Measurements from ENCODE around the gene RABGAP1L.
"Not testable (repeated sequence)": the region's sequence is repeated elsewhere in the genome, so short reads cannot be mapped to it uniquely, and the experiment has no call there.

Gene RABGAP1L

DNA sequence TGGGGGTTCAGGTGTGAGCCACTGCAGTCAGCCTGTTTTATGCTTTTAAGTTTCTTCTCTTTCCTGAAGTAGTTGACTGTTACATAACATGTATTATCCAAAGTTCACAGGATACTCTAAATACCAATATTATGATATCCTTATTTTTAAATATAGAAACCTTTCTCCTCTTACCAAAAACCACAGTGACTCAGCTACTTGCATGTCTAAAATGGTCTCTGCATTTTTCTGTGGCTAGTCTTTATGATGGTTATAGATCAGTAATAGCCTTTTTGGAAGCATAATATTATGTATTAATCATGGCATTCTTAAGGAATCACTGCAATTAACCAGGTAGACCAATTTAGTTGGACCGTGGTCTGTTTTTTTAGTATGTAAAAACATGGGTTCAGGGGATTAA is 629.7 kb downstream of the RABGAP1L start:
- DNase-seq, result no peak

DNA sequence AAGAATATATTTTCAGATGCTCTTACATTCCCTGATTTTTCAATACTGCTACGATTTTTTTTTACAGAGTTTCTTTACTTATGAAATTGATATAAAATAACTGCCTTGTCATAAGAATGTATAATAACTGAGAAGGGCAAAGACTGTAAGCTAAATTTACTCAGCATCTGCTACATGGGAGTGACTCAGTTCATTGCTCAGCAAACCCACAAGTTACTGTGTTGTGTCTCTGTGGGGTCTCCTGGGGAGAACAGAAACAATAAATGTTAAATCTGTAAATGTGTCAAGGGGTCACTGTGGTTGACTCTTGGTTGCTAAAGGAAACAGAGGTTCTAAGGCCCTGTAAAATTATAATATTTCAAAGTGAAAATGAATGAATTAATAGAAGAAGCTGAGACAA is 630.1 kb downstream of the RABGAP1L start:
- no peak for DNase-seq

DNA sequence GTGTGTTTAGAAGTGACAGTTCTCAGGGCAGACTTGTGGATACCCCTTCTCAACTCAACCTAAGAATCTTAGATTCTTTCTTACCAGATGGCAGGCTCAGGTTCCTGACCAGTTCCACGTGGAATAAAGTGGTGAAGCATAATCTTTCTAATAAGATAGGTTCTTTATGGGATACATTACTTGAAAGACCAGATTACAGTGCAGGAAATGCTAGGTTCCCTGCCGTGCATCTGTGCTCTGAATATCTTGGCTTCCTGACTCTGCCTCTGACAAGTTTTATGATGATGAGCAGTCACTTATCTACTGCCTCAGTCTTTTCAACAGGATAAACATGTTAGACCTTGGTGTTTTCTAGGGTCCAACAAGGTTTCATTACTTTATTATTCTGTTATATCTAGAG is 632.5 kb downstream of the RABGAP1L start:
- DNase-seq, result no peak

DNA sequence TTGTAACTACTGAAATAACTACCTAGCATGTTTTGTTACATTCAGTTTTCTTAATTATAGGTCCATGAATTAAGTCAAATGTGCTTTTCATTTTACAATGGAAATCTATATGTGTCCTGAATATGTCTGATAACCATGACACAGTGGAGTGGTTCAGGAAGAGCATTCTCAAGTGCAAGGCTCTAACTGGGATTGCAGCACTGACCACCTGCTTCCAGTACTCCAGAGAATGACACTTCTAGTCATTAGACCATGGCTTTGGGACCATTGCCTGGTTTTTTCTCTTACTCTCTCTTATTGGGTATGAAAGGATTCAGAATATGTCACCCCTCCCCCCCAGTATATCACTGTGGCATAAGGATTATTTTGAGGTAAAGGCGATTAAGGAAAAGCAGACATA is 635.5 kb downstream of the RABGAP1L start:
- no peak for DNase-seq

DNA sequence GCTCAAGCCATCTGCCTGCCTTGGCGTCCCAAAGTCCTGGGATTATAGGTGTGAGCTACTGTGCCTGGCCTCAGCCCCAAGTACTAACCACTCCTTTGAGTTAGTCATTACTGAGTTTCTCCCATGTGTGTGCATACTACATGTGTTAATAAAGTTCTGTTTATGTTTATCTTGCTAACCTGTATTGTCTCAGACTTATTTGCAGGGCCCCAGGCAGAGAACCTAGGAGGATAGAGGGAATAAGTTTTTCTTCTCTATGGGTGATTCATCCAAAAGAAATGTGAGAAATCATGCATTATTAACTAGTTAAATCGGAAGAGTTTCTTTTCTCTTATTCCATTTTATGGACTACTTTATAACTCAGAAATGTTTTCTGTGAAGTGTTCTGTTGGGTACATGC is 636.5 kb downstream of the RABGAP1L start:
- no peak for DNase-seq

DNA sequence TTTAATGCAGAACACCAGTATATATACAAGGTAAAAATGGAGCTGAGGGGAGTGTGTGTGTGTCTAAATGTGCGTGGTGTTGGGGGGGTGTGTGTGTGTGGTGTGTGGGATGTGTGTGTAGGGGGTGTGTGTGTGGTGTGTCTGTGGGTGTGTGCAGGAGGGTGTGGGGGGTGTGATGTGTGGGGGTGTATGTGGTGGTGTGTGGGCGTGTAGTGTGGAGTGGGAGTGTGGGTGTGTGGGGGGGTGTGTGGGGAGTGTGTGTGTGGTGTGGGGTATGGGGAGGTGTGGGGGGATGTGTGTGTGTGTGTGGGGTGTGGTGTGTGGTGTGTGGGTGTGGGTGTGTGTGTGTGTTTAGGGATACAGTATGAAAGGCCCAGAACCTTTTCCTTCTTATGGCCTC is 638.1 kb downstream of the RABGAP1L start:
- no peak for DNase-seq

DNA sequence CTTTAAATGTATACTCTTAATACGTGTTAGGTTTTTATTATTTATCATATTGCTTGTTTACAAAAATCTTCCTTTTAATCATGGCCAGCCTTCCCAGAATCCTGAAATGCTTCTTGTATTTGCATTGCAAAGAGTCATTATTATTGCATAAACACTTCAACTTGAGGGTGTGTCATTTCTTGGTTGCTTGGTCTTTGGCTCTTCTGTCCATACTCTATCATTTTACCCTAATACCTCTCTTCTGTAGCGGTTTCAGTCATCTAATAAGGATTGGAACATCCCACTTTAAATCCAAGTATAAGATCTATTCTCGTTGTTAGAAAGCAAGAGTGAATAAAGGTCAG is 639.8 kb downstream of the RABGAP1L start:
- no peak for DNase-seq

DNA sequence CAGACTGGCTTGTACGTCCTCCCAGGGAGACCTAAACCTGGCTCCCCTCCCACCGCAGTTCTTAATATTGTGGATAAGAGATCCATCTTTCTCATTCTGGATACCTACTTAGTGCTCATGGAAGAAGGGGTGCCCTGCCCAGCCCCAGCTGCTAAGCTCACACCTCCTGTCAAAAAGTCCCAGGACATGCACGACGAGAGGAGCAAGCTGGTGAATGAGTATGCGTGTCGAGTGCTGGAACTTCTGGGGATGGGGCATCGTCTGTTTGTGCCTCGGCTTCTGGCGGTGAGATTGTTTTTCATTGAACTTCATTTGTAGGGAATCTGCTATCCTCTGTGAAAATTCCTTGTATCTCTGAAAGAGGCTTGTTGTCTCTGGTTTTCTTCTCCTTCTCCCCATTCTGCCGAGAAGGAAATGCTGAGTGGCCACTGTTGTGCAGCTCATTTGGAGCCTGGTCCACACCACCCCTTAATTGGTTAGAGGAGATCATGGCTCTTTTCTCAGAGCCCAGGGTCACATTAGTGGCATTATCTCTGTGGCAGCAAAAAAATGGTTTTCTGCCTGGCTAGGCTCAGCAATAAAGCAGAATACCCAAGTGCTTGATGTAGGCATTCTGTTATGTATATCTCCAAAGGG is 641.0 kb downstream of the RABGAP1L start:
- no peak for DNase-seq

DNA sequence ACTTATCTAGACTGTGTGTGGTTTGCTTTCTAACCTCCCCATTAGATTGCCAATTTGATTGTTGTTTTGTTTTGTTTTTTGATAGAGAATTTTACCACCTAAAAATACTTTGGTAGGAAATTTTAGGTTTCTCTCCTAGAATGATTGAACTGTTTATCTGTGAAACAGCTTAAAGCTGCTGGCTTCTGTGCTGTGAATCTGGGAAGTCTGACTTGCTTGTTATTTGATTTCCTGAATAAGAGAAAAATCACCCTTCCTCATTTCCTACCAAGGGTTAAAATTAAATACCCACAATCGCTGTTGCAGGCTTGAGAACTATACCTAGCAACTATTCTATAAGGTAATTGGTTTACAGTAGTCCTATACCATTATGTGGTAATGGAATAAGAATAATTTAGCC is 641.6 kb downstream of the RABGAP1L start:
- DNase-seq, result no peak

DNA sequence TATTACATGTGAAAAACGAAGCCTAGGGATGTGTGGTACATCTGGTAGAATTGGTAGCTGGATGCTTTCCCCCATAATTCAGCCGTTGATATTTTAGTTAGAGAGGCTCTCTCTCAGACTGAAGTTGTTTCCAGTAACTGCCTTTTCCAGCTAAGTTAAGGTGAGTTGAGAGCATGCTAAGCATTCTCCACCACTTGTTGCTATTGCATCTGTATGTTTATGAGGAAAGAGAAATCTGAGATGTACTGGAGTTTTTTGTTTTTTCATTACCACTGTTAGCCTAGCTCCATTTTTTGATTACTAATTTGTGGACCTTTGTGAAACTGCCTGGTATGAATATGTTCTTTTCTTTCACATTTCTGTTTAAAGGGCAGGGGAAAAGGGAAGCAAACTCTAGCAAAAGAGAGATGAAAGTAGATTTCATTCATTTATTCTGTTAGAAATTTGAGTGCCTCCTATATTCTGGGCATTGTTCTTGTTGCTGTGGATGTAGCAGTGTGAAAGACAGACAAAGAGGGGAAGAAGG is 650.5 kb downstream of the RABGAP1L start:
- DNase-seq, result no peak

DNA sequence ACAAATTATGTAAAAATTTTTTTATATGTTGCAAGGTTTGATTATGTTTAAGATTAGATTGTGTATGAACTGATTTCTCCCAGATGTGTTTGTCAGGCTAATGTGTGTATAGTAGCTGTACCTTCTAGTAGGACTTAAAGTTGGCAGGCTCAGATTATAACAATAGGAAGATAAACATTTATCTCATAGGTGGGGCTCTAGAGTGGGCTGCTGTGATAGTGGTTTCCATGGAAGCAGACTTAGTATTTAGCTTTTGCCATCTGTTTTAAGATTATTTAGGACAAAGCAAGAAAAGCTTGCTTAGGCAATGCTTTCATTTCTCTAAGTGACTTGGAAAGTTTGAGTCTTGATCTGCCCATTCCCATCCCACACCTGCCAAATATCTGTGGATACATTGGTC is 652.7 kb downstream of the RABGAP1L start:
- no peak for DNase-seq

DNA sequence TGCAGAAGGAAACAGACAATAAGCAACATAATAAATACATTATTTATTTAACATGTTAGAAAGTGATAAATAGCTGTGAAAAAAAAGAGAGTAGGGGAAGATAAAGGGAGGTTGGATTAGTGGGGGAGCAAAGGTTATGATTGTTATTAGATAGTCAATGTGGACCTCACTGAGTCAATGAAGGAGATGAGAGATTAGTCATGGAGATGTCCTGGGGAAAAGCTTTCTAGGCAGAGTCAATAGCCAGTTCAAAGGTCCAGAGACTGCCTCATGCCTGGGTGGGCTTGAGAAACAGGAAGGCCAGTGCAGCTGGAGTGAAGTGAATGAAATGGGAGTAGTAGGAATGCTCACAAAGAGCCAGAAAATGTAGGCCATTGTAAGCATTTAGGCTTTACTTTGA is 653.3 kb downstream of the RABGAP1L start:
- DNase-seq, result no peak

DNA sequence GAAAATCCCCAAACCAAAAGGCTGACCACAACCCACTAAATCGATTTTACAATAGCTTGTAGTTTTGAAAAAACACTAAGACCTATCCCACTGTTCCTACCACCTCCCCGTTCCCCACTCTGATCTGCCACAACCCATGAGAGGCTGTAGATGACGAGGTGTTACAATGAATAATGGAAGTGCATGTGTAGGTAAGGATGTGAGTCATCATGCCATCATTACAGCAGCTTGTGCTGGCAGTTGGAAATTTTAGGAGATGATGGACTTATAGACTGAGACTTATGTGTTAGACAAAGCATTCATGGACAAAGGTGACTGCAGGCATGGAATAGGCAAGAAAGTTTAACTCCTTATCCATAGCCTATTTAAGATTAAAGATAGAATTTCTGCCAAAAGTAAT is 655.7 kb downstream of the RABGAP1L start:
- peak; percentile 16 for DNase-seq

DNA sequence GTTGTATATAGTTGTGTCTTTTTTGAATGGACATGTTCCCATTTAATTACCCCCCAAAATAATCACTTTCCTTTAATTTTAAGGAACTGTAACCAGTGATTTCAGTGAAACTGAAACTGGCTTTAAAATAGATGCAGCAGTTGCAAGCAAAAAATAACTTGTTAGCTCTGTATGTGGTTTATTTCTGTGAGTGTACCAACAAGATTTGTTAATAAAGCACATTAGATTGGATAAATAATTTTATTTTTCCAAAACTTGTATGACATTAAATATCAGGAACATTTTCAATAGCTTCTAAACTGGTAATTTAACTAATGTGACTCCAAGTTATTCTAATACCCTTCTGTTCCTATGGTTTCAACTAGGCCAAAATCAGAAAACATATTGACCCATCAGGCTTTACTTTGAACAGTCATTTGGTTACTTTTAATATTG is 656.2 kb downstream of the RABGAP1L start:
- no peak for DNase-seq

DNA sequence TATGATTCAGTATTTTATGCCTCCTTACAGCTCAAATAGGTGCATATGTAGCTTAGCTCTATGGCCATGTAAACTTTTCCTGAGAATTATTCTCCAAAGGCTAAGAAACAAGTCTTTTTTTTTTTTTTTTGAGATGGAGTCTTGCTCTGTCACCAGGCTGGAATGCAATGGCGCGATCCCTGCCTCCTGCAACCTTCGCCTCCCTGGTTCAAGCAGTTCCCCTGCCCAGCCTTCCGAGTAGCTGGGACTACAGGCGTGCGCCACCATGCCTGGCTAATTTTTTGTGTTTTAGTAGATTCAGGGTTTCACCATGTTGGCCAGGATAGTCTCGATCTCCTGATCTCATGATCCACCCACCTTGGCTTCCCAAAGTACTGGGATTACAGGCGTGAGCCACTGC is 657.3 kb downstream of the RABGAP1L start:
- DNase-seq, result not testable (repeated sequence)

DNA sequence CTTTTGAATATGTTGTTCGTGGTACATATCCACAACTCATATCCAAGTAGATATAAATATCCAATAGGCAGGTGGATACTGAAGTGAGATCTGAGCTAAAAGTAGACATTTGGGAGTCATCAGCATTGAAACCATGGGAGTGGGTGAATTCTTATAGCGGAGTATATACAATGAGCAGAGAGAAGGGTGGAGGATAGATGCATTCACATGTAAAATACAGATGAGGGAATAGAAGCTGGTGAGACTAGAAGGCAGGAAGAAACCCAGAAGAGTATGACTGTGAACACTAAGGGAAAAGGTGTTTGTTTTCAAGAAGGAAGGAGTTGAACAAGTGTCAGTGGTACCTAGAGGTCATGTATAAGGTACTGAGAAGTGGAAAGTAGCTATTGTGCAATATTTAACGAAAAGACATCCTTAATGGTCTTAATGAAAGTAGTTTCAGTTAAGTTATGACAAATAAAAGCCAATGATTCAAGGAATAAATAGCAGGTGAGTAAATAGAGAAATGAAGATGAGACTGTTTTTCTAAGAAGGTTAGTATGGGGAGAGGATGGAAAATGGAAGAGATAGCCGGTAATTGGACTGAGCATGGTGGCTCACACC is 658.8 kb downstream of the RABGAP1L start:
- DNase-seq, result no peak

DNA sequence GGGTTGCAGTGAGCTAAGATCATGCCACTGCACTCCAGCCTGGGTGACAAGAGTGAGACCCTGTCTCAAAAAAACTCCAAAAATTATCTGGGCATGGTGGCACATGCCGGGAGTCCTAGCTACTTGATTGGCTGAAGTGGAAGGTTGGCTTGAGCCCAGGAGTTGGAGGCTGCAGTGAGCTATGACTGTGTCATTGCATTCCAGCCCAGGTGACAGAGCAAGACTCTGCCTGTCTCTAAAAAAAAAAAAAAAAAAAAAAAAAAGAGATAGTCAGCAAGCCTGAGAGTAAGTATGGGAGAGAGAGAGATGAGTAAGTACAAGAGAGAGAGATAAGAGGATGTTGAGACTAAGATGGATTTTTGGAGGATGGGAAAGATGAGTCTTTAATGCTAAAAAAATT is 659.6 kb downstream of the RABGAP1L start:
- no peak for DNase-seq

DNA sequence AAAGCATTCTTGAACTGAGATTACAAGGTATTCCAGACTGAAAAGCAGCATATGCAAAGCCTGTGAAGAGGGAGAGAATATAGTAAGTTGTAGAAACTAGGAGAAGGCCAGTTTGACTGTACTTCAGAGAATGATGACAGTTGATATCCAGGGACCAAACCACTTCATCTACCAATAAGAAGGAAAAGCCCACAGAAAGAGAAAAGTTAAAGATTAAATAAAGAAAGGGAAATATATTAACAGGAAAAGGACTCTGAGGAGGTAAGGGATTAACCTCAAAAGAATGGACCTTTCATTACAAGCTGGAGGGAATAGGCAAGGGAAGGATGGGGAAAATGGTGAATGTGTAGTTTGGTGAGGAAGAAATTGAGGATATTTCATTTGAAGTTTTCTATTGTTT is 660.3 kb downstream of the RABGAP1L start:
- no peak for DNase-seq

DNA sequence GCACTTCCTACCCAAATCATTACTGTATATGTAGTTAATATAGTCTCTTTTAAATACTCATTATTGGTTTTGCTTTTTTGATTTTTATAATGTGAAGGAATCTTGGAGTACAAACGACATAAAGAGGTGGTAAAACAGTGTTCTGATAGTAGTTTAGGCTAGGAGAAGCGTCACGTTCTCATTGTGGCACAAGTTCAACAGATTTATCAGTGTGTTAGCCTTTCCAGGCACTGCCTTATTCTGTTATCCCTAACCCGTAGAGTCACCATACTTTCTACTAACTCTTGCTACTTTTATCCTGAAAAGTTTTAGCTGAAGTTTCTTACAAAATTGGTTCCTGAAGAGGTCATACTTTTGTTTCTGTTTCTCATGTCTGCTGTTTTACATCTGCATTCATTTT is 665.8 kb downstream of the RABGAP1L start:
- DNase-seq, result no peak

DNA sequence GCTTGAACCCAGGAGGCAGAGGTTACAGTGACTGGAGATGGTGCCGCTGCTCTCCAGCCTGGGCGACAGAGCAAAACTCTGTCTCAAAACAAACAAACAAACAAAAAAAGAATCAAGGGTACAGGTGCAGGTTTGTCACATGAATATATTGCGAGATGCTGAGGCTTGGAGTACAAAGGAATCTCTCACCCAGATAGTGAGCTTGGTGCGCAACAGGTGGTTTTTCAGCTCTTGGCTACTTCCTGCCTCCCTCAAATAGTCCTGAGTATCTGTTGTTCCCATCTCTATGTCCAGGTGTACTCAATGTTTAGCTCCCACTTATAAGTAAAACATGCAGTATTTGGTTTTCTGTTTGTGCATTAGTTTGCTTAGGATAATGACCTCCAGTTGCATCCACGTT is 666.5 kb downstream of the RABGAP1L start:
- DNase-seq, result no peak

DNA sequence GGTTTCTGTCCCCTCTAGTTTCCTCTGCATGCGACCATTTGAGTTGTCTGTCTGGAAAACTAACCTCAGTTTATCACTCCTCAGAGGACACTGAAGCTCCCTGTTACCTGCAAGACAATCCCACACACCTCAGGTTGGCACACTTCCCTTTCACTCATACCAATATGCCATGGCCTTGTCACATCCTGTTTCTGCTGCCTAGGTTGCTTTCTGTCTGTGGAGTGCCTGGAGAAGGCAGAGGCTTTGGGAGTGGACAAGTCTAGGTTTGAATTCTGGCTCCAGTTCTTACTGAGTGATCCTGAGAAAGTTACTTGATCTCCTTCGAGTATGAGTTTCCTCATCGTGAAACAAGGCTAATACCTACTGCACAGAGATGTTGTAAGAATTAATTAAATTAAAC is 668.9 kb downstream of the RABGAP1L start:
- DNase-seq, result no peak

DNA sequence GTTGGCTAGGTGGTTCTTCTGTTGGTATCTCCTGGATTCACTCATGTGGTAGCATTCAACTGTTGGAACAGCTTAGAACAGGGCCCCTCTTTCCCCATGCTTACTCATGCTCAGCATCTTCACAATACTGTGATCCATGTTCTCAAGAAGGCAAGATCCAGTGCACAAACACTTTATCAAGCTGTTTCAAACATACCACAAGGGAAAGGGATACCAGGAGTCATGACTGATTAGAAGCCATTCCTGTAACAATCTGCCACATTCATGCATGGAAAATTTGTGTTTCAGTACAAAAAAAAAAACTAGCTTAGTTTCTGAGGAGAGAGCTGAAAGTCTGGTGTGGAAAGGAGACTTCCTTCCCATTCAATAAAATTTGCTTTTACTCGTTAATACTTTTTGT is 670.7 kb downstream of the RABGAP1L start:
- no peak for DNase-seq

DNA sequence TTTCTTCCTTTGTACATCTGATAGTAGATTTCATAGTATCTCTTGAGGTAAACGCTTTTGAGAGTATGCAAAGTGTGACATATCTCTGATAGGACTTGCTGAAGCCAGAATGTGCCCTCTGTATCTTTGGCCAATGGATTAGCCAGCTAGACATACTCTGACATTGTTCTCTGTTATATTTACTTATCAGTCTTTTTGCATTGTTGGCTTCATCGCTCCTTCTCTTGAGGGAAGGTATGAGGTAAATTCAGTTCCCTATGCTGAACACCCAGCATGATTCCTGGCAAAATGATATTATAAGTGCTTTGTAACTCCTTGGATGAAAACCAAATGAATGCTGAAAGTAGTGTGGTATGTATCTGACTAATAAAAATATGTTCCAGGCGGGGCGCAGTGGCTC is 677.2 kb downstream of the RABGAP1L start:
- no peak for DNase-seq

DNA sequence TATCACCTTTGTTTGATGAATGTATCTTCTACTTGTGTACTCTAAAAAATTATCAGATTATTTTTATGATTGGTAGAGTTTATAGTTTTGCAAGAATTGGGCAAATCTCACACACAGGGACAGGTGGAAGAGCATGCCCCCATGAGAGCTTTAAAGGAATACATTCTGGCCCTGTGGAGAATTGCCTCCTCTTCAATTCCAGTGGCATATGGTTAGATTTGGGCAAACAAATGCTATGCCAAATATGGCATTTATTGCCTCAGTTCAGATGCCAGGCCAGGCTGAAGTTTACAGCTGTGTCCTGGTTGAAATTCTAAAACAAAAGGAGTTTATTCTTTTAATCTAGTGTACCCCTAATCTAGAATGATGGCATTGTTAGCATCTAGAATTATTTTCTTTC is 678.1 kb downstream of the RABGAP1L start:
- DNase-seq, result no peak

DNA sequence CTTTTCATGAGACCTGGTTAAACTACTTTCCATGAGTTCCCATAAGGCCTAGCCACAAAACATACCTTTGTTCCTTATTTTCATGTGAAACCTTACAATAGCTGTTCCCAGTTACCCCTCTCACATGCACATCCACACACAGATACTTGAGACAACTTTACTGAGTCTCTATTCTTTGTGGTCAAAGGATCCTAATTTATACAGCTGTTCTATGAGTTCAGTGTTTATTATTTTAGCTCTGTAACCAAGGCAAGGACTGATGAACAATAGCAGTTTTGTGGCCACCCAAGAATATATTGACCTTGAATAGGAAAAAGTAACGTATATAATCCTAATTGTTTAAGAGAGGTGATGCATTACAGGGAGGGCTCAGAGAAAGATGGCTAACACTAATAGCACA is 679.9 kb downstream of the RABGAP1L start:
- DNase-seq, result no peak
